Measurements from ENCODE around the gene TRERF1.

TRERF1 gene

DNA sequence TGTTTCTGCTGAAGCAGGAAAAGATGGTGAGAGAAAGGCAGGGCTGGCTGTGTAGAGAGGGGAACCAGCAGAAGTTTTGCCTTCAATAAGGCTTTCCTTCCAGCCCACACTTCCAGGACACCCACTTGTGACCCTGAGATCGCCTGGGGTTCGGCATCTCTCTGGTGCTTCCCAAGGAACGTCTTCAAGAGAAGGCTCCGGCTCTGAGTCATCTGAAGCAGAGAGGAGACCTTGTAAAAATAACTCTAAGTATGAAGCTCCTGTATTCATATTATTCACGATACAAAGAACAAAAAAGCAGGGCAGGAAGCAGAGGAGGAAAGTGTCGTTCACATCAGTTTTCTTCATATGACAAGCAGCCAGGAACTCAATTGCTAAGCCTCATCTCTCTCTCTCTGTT lies 138.7 kb downstream of the TRERF1 start:
- in situ Hi-C loops (cut with MboI; ENCODE audit: low sequenced_read_pairs), result no loop called here

- in situ Hi-C loops (cut with MboI; ENCODE audit: low sequenced_read_pairs), result no loop called here
Measured at GRCh38 chr6:42307141-42307470, 144.6 kb downstream of the TRERF1 start.

DNA sequence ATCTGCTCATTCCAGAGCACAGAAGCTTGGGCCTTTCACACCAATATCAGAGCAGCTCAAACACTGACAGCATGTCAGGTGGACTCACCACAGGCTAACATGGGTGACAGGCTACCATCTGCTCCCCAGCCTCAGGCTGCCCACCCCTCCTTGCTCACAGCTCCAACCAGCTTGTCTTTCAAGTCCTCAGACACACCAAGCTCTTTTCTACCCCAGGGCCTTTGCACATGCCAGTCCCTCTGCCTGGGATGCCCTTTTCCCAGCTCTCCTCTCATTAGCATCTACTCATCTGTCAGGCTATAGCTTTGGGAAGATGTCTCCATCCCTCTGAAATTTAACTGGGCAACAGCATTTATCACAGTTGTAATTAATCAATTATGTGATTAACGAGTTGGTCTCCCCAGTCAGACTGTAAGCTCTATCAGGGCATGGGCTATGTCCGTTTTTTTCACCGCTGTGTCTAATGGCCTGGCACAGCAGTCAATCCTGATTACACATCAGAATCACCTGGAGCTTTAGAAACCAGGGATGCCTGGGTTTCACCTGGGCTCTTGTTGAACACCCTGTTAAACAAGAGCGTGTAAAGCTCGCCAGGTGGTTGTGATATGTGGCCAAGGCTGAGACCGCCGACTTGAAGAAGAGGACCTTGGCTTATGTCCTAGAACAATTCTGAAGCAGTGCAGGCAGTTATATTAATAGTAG lies 145.1 kb downstream of the TRERF1 start:
- in situ Hi-C loops (cut with MboI; ENCODE audit: low sequenced_read_pairs), result no loop called here

DNA sequence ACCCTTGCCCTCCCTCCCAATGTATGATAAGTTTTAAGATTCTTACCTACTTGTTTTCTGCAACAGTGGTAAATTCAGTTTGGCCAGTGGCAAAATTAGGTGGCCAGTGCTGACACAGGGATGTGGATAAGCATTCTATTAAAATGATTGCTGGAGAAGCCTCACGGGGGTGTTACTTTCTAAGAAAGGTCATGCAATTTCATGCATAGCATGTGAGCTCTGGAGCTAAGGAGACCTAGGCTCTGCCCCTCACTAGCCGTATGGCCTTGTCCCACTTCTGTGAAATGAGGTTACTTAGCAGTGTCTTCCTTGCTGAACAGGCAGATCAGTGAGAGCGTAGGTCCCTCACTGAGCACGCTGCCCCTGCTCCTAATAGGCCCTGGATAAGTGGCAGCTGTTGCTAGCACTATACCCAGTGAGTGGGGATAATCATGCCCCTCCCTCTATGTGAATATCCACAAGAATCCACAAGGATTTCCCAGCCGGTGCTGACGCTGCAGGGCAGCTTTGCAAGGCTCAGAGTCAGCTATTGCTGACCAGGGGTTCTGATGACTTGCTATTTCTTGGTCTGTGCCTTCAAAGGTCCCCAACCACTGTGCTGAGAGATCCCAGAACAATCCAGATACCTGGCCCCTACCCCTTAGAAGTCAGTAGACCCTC lies 147.5 kb downstream of the TRERF1 start:
- in situ Hi-C loops (cut with MboI; ENCODE audit: low sequenced_read_pairs), result no loop called here

DNA sequence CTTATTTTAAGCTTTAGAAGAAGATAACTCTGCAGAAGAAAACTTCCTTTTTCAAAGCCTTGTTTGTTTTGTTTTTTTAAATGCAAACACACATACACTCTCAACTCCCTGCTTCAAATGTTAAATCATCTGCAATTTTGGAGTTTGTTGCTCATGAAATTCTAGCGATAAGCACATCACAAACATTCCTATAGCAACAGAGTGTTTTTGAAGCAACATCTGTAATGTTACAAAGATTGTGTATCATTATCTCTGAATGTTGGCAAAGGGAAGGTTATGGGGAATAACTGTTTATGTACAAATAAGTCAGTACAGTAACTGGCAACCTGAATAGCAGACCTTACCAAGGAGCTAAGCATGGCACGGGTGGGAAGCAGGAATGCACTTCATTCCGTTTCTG lies 149.3 kb downstream of the TRERF1 start:
- in situ Hi-C loops (cut with MboI; ENCODE audit: low sequenced_read_pairs), result no loop called here

DNA sequence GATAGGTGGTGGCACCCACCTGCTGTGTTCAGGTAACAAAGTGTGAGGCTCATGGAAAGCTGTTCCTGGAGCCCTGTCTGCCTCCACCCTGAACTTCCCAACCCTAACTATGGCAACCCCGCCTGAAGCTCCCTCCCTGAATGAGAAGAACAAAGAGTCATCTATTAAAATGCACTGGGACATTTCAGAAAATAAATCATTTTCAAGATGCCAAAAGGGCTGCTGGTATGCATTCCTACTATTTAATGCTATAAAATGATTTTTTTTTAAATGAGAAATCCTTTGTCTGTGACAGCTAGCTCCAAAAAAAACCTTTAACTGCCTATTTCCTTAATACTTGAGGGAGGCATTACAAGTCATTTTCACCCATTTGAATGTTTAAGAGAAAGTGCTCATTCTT lies 149.7 kb downstream of the TRERF1 start:
- in situ Hi-C loops (cut with MboI; ENCODE audit: low sequenced_read_pairs), result no loop called here

DNA sequence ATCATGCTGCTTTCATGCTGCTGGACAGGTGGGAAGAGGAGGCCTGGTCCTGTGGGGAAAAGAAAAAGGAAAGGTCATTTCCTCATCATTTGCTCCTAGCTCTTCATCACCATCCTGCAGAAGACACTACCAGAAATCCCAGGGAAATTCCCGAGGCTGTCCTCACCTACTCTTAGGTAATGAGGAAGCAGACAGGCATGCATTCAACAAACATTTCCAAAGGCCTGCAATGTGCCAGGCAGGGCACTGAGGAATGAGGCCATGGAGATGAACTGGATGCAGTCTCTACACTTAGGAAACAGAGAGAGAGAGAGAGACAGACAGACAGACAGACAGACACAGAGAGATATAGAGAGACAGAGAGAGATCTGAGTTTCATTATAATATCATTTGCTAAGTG lies 151.0 kb downstream of the TRERF1 start:
- in situ Hi-C loops (cut with MboI; ENCODE audit: low sequenced_read_pairs), result no loop called here

GRCh38 chr6:42300185-42300584 lies 151.5 kb downstream of the TRERF1 start:
- in situ Hi-C loops (cut with MboI; ENCODE audit: low sequenced_read_pairs), result no loop called here

GRCh38 chr6:42297661-42298060 lies 154.1 kb downstream of the TRERF1 start:
- in situ Hi-C loops (cut with MboI; ENCODE audit: low sequenced_read_pairs), result no loop called here

- in situ Hi-C loops (cut with MboI; ENCODE audit: low sequenced_read_pairs), result no loop called here
Measured at GRCh38 chr6:42296614-42297013, 155.1 kb downstream of the TRERF1 start.

- in situ Hi-C loops (cut with MboI; ENCODE audit: low sequenced_read_pairs), result no loop called here
Measured at GRCh38 chr6:42295677-42296076, 156.0 kb downstream of the TRERF1 start.

DNA sequence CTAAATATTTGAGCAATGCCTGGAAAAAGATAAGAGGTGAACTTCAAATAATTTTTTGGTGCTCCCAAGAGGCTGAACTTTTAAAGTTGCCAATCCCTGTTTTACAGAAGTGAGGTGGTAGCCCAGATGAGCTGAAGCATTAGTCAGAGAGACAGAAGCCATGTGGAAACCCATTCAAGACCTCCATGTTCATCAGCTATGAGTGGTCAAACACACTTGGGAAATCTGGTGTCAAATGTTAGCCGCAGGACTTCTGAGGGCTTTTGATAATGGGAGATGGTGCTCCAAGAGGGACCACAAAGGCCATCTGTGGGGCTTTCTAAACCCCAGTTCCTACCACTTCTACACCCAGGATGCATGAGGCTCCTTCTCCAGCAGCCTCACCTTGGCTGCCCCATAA lies 156.5 kb downstream of the TRERF1 start:
- in situ Hi-C loops (cut with MboI; ENCODE audit: low sequenced_read_pairs), result no loop called here

- in situ Hi-C loops (cut with MboI; ENCODE audit: low sequenced_read_pairs), result no loop called here
Measured at GRCh38 chr6:42294759-42295158, 157.0 kb downstream of the TRERF1 start.

- in situ Hi-C loops (cut with MboI; ENCODE audit: low sequenced_read_pairs), result no loop called here
Measured at GRCh38 chr6:42293386-42293977, 158.2 kb downstream of the TRERF1 start.

DNA sequence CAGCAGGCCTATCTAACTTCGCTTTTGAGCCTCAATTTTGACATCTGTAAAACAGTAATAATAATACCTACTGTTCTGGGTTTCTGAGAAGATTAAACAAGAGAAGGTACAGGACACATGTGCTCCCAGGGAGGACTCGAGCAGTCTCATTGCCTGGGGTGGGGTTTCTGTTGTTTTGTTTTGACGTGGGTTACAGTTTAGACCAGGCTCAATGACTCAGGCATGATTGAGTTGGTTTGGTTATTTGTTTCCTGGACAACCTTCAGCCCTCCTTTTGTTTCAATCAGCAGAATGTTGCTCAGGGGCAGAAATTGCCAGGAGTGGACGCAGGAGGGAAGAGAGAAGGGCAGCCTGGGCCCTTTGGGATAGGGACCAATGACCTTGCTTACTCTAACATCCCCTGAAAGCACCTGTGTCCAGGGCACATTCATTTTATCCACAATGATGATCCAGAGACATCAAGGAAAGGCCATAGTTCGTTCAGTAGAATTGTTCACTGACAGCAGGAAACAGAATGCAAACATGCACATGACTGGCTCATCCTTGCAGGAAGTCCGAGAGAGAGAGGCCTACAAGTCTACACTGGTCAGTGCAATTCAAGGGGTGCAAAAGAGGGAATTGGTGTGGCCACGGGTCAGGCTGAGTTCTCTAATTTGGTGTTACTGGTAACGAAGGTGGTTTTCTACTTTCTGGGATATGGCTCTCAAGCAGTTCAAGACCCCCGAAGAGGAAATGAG lies 159.6 kb downstream of the TRERF1 start:
- in situ Hi-C loops (cut with MboI; ENCODE audit: low sequenced_read_pairs), result no loop called here

GRCh38 chr6:42287756-42288155 lies 164.0 kb downstream of the TRERF1 start:
- in situ Hi-C loops (cut with MboI; ENCODE audit: low sequenced_read_pairs), result no loop called here

DNA sequence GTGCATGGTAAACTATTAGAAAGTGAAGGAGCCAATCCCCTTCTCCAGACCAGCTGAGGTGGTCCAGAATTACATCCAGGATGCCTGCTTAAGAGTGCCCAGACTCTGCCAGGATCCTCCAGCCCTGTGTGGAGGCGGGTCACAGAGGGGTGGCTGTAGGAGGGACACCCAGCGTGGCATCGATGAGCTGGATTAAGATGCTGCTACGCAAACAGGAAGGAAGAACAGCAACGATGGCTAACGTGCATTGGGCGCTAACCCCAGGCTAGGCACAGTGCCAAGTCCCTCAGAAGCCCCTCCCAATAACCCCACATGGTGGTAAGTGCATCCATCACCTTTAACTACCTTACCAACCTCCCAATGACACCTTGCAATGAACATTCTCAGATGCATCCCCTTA lies 170.2 kb downstream of the TRERF1 start:
- in situ Hi-C loops (cut with MboI; ENCODE audit: low sequenced_read_pairs), result no loop called here

- in situ Hi-C loops (cut with MboI; ENCODE audit: low sequenced_read_pairs), result no loop called here
Measured at GRCh38 chr6:42280966-42281533, 170.7 kb downstream of the TRERF1 start.

GRCh38 chr6:42279966-42280629 lies 171.6 kb downstream of the TRERF1 start:
- in situ Hi-C loops (cut with MboI; ENCODE audit: low sequenced_read_pairs), result no loop called here

DNA sequence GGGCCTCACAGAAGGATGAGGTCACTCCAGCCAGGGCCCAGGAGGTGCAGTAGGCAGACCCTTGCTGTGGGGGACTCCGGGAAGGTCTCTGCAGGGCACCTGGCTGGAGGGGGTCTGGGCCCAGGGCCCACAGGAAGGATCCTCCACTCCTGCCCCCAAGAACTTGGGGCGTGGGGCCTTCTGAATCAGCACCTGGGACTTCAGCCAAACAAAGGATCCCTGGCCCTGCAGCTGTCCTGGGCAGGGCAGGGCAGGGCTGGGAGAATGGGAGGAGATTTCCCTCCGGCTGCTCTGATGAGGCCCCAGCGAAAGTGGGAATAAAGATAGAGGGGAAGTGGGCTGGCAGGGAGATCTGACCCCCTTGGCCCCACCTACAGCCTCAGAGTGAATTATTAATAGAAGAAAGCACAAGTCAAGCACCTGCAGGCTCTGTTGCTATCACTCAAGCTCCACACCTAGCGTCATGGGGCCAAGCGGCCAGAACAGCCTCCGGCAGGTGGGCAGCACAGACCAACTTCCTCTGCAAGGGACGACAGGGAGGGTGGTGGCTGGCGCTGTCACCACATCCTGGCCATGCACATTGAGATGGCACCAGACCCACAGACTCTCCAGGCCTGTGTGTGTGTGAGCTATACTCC lies 172.5 kb downstream of the TRERF1 start:
- in situ Hi-C loops (cut with MboI; ENCODE audit: low sequenced_read_pairs), result no loop called here

Data from HL-60/S4 (cell line).